GM10847 (cell line): Measurements from ENCODE around the gene HOXD1.

Source experiments
- POLR2A ChIP-seq: IDR thresholded peaks from 2 replicates; pipeline ENCODE4 v1.6.1; 2011; ENCODE audit not compliant: insufficient read length; ENCODE audit errors: extremely low read depth

Gene HOXD1

DNA sequence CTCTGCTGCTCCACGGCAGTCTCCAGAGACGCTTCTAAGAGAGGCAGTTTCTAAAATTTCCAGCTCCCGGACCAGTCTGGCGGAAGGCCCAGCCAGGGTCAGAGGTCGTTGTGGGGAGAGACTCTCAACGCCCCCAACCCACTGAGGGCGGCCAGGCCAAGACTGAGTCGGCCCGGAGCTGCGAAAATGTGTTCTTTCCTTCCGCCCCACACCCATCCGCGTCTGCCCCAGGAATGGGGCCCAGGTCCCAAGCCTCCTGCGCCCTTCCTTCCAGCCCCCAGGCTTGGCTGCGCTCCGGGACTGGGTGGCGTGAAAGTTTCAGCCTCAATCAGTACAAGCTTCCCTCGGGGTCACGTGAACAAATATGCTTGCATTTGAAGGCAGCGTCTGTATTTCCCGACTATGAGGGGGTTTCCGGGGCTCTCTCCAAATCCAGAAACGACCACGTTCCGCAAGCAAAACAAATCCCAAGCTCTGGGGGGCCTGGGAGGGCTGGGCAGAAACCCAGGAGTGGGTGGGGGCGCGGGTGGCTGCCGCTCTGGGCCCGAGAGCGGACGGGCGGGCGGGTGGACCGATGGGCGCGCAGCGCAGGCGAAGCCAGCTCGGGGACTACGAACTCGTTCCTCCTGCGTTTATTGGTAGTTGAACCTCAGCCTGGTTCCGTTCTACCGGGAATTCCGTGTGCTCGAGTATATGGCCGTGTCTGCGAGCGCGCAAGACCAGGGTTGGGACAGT, 28.1 kb upstream of the HOXD1 start:
- TF ChIP-seq POLR2A, result no peak

DNA sequence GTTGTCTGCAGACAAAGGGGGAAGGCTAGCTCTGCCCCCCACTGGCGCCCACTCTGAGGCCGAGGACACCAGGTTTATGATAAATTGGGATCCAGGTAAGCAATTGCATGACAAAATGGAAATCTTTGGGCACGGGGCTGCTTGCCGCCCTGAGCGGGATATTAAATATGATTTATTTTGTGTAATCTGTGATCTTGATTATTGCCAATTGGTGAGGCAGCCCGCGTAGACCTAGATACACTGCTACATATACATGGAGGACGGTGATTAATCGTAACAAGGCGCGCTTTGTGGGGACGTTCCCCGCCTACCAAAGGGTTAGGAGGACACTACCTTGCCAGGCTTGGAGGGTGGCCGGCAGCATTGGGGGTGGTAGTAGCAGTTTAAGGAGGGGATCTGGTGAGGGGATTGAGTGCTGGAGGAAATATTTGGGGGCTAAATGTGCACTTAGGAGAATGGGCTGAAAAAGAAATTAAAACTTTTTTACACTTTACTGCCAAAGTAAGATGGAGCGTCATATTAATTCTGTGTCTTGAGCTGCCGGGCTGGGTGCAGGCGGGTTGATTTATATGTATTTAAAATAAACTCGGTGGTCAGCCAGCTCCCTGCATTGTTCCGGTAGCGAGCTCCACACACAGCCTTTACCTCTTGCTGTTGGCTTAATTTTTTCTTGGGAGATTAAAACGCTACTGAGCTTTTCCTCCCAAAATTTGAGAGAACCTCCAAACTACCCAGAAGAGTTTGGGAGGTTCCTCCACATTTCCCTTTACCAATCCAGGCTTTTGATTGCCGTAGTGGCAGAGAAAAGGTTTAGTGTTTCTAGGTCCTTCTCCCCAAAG, 27.3 kb upstream of the HOXD1 start:
- no peak for TF ChIP-seq POLR2A

DNA sequence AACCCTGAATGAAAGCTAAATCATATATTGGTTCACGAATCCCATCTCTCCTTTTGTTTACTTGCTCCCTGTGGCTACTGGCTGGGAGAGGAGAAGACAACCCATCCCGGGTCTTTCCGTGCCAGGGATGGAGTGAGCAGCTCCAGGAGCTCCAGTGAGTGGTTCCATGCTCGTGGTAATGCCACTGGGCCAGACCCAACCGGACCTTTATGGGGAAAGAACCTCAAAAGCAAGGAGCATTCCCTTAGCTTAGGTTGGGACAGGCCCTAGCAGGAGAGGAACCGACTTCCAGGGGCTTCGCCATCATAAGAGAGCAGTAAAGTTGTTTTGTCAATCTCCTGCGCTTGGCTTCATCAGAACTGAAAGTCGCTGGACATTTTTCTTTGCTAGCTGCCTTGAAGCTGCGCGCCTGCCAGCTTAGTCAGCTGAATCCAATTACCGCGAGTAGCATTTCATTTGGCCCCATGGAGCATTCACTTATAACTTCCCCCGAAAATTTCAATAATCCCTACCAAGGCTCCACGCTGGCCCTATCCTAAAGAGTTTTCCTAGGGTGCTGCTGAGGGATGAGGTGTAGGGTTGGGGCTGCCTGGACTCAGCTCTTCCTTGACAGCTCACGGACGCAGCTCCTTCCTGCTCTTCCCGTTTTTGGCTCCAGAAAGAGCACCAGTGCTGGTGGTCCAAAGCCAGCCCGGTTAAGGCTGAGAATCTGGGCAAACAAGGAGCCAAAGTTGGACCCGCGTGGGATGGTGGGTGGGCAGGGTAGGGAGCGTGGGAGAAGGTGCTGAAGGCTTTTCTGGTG, 26.4 kb upstream of the HOXD1 start:
- TF ChIP-seq POLR2A, result no peak

DNA sequence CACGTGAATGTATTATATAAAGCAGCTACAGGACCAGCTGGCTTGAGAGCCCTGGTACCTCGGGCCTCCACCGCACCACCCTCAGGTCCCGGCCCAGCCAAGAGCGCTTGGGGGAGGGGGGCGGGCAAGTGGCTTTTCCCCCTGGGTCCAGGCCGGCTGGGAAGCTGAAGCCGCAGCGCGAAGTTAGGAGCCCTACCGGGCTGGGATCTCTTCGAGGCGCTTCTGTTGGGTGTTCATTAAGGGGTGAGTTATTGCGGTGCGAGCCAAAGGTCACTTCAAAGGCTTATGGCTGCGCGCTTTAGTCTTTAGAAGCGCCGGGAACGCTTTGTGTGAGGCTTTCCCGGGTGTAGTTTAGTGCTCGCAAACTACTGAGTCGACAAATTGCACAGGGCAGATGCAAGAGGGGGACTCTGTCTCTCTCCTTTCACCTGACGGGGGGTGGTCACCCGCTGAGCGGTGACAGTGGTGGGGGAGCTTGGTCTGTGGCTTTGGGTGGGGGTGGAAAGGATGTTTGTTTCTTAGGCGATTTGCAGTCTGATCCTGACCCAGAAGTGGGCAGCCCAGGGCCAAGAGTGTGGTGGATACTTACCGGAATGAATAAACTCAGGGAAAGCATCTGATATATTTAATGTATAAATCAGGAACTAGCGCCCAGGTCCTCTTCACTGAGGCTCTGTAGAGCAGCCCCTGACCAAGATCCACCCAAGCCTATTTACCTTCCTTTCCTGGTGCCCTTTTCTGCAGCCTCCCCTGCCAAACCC, 25.4 kb upstream of the HOXD1 start:
- TF ChIP-seq POLR2A, result no peak

DNA sequence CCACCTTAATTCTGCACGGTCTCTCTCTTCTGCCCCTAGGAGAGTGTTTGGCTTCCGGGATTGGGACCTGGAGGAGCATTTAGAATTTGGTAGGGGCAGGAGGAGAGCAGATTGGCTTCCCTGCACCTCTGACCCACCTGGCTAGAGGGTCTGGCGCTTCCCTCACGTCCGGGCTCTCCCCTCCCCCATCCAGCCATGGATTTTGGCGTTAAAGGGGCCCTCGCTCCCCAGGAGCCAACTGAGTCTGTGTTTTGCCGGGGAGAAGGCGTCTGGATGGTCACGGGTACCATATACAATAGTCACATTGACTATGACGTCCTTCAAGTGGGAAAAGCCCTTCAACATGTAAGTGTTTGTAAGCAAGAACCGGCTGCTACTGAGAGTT, 24.8 kb upstream of the HOXD1 start:
- TF ChIP-seq POLR2A, result no peak

GRCh38 chr2:176164201-176164600, 24.3 kb upstream of the HOXD1 start:
- no peak for TF ChIP-seq POLR2A

- no peak for TF ChIP-seq POLR2A
Observed at GRCh38 chr2:176164611-176165369, 23.7 kb upstream of the HOXD1 start.

- no peak for TF ChIP-seq POLR2A
Observed at GRCh38 chr2:176165370-176166050, 23.0 kb upstream of the HOXD1 start.

DNA sequence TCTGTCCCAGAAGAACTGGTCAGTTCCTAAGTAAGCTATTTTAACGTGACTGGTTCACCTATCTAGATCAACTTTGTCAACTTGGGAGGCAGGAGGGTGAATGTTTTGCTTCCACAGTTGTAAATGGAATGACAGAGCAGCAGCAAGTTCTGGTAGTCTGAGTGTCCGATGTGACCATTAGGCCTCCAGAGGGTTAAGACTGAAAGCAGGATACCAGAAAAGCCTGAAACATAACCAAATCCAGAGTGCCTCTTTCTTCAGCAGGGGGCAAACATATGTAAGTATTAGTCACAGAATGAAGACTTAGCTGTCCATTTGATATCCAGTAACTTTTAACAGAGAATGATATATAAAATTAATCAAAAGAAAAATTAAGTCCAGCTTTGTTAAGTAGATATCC, 22.2 kb upstream of the HOXD1 start:
- no peak for TF ChIP-seq POLR2A

GRCh38 chr2:176167398-176167797, 21.1 kb upstream of the HOXD1 start:
- no peak for TF ChIP-seq POLR2A

DNA sequence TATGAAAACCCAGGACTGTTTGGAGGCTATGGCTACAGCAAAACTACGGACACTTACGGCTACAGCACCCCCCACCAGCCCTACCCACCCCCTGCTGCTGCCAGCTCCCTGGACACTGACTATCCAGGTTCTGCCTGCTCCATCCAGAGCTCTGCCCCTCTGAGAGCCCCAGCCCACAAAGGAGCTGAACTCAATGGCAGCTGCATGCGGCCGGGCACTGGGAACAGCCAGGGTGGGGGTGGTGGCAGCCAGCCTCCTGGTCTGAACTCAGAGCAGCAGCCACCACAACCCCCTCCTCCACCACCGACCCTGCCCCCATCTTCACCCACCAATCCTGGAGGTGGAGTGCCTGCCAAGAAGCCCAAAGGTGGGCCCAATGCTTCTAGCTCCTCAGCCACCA, 19.3 kb upstream of the HOXD1 start:
- no peak for TF ChIP-seq POLR2A

GRCh38 chr2:176169711-176170110, 18.8 kb upstream of the HOXD1 start:
- TF ChIP-seq POLR2A, result no peak

DNA sequence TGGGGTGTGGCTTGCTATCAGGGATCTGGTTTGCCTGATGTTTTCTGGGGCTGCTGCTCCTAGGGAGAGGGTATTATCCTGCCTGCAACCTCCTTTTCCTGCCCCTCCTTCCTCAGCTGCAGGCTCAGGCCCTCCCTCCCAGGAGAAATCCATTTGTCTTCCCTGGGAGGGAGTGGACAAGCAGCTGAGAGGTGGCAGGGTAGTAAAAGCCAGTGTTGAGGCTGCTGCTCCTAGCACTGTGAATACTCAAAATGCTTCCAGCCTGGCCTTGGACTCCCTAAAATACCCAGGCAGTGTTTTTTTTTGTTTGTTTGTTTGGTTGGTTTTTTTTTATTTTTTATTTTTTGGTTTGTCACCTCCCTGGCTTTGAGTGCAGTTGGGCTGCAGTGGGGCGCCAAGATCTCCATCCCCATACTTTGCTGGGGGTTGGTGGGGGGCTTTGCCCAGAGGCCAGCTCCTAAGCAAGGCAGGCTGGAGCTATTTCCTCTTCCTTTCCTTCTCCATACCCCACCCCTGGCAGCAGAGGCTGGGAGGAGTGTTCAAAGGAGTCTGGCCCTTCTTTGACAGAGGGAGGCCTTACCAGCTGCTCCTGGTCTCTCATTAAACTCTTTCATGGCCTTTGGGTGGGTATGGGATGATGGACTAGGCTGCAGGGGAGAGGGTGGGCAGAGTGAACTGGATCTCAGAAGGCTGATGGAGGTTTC, 17.7 kb upstream of the HOXD1 start:
- no peak for TF ChIP-seq POLR2A
